ENCODE results near the gene NPHP1. TPM values are rescaled to one million over a fixed set of nuclear protein-coding genes. Genes with fewer than 3 reads are reported as not detected.
"Not testable (repeated sequence)": the region's sequence is repeated elsewhere in the genome, so short reads cannot be mapped to it uniquely, and the experiment has no call there.

Gene NPHP1
- total and polyA plus RNA-seq, 2 donors (not counting 3 experiments of a cell fraction or from before 2014, with no cell fraction given), result 2.3 to 5.9 TPM

DNA sequence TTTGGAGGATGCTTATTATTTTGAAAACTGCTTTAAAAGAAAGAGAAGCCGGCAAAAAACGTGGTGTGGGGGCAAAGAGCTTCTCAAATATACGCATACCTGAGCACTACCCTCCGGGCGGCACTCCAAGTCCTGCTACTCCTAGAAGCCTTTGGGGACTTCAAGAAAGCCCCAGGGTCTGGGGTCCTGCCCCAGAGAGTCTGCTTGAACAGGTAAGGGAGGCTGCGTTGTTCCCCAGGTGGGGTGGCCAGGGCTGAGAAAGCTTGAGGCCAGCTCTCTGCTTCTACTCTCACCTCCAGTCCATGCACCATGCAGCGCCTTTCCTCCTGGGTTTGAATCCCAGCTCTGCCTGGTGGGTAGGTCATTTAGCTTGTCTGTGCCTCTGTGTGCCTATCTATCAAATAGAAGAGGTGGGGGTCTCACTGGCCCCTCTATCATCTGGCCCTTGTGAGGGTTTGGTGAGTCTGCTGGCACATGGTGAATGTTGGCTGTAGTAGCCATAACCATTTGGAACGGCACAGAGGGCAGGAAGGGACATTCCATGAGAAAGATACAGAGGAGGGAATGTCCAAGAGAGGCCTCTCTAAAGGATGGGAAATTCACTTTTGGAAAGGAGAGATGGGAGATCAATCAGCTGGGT, 108.7 kb downstream of the NPHP1 start:
- dilution Hi-C loops (cut with MboI; ENCODE audit: extremely low pct_ligation_motif_present, low sequenced_read_pairs), result no loop called here
- Histone ChIP-seq H3K4me2 (ENCODE audit: insufficient read depth, low read length) (no peak overlapping the region), H3K9me3 (replicated peaks; ENCODE audit: control insufficient read depth, insufficient read depth, low read length) (no peaks in the 10 kb centered on the region), H4K20me1 (replicated peaks; ENCODE audit: control insufficient read depth, extremely low read depth, insufficient read depth, low read length) (no peaks in the 10 kb centered on the region), H3K36me3 (ENCODE audit: control insufficient read depth in 2 of 2, extremely low read depth in 1 of 2, insufficient read depth in 2 of 2, low read length in 2 of 2) (no peaks in the 10 kb centered on the region), H3K27ac (ENCODE audit: insufficient read depth, low read depth, low read length) (no peak overlapping the region), H3K79me2 (ENCODE audit: control insufficient read depth, insufficient read depth, low read length) (peaks cover 4% of the 10 kb centered on the region), H3K27me3 (ENCODE audit: control insufficient read depth in 2 of 2, insufficient read depth in 2 of 2, low read length in 2 of 2) (no peaks in the 10 kb centered on the region), H3K4me1 (ENCODE audit: control insufficient read depth, extremely low read depth, insufficient read depth, low read length) (peaks cover 28% of the 10 kb centered on the region), H3K4me3 (replicated peaks in 1 of 3; ENCODE audit: insufficient read depth in 1 of 3, low read depth in 1 of 3, low read length in 3 of 3) (no peak overlapping the region), H3K9me1 (replicated peaks; ENCODE audit: control insufficient read depth, extremely low read depth, insufficient read depth, low read length) (no peaks in the 10 kb centered on the region), H2AFZ (ENCODE audit: low read depth, low read length) (no peak overlapping the region), H3K9ac (replicated peaks; ENCODE audit: extremely low read depth, insufficient read depth, low read length) (no peak overlapping the region)
- no peak for FAIRE-seq
- no peak for TF ChIP-seq CTCF (IDR thresholded peaks at IDR 0.05; ENCODE audit: extremely low read depth in 1 of 2, insufficient read depth in 1 of 2, low read depth in 1 of 2, low read length in 2 of 2)
- no peak for TF ChIP-seq POLR2A (IDR thresholded peaks at IDR 0.05; ENCODE audit: low read depth, low read length)
- intact Hi-C loops (cut with micrococcal nuclease), result no loop called here
- ChIA-PET POLR2A (no interaction called here), CTCF (interaction anchor here (1.0 to 1.4 kb wide), 2 partner anchors 10 to 61 kb away, joined by 3 to 6 read pairs; no protein-coding TSS in a partner anchor)
- DNase-seq (ENCODE audit: low read depth, low spot score), result no peak
- no TSS peak for BruUV-seq (replicated peaks)

DNA sequence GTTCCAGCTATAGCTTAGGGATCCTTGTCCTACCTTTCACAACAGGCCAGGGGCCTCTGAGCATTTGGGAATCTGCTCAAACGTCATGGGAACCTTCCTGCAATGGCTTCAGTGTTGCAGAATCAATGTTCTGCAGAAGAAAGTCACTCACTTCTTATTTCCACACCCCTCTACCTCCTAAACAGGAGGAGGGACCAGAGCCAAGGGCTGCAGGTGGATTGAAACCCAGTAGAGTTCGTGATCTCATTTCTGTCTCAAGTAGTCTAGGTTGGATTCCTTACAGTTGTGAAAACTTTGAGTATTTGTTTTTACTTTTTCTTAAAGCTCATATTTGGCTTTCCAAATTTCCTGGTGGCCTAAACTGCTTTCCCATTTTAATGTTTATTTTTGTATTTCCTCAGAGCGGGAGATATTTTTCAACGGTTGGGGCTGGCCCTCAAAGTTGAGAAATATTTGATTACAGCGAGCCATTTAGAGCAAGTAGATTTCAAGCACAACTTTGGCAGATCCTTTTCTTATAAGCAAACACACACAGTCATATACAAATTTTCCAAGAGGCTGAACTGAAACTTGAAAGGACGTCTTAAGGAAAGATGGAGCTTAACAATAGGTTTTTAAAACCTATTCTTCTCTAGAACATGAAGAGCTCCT, 109.8 kb downstream of the NPHP1 start:
- H3K9me3 ChIP-seq (replicated peaks; ENCODE audit: control insufficient read depth, insufficient read depth, low read length); H3K36me3 ChIP-seq (ENCODE audit: control insufficient read depth in 2 of 2, extremely low read depth in 1 of 2, insufficient read depth in 2 of 2, low read length in 2 of 2); H3K4me2 ChIP-seq (ENCODE audit: insufficient read depth, low read length); H4K20me1 ChIP-seq (replicated peaks; ENCODE audit: control insufficient read depth, extremely low read depth, insufficient read depth, low read length); H3K79me2 ChIP-seq (ENCODE audit: control insufficient read depth, insufficient read depth, low read length); DNase-seq (ENCODE audit: low read depth, low spot score); H2AFZ ChIP-seq (ENCODE audit: low read depth, low read length); intact Hi-C loops (cut with micrococcal nuclease); FAIRE-seq; dilution Hi-C loops (cut with MboI; ENCODE audit: extremely low pct_ligation_motif_present, low sequenced_read_pairs); H3K4me3 ChIP-seq (replicated peaks in 1 of 3; ENCODE audit: insufficient read depth in 1 of 3, low read depth in 1 of 3, low read length in 3 of 3); H3K9me1 ChIP-seq (replicated peaks; ENCODE audit: control insufficient read depth, extremely low read depth, insufficient read depth, low read length); H3K27ac ChIP-seq (ENCODE audit: insufficient read depth, low read depth, low read length); H3K27me3 ChIP-seq (ENCODE audit: control insufficient read depth in 2 of 2, insufficient read depth in 2 of 2, low read length in 2 of 2); H3K9ac ChIP-seq (replicated peaks; ENCODE audit: extremely low read depth, insufficient read depth, low read length); BruUV-seq (replicated peaks): not testable (repeated sequence)
- ChIA-PET CTCF (interaction anchor here (1.0 to 1.4 kb wide), 2 partner anchors 11 to 62 kb away, joined by 3 to 6 read pairs; no protein-coding TSS in a partner anchor), POLR2A (interaction anchor here (0.7 kb wide), 1 partner anchor 12 kb away, joined by 3 read pairs; no protein-coding TSS in a partner anchor)
- peaks cover 17% of the 10 kb centered on the region for H3K4me1 ChIP-seq (ENCODE audit: control insufficient read depth, extremely low read depth, insufficient read depth, low read length)

- H2AFZ ChIP-seq (ENCODE audit: low read depth, low read length); H3K9ac ChIP-seq (replicated peaks; ENCODE audit: extremely low read depth, insufficient read depth, low read length); H3K4me1 ChIP-seq (ENCODE audit: control insufficient read depth, extremely low read depth, insufficient read depth, low read length); H4K20me1 ChIP-seq (replicated peaks; ENCODE audit: control insufficient read depth, extremely low read depth, insufficient read depth, low read length); CTCF ChIA-PET; POLR2A ChIA-PET; H3K9me1 ChIP-seq (replicated peaks; ENCODE audit: control insufficient read depth, extremely low read depth, insufficient read depth, low read length); H3K4me2 ChIP-seq (ENCODE audit: insufficient read depth, low read length); intact Hi-C loops (cut with micrococcal nuclease); H3K79me2 ChIP-seq (ENCODE audit: control insufficient read depth, insufficient read depth, low read length); DNase-seq (ENCODE audit: low read depth, low spot score); H3K36me3 ChIP-seq (ENCODE audit: control insufficient read depth in 2 of 2, extremely low read depth in 1 of 2, insufficient read depth in 2 of 2, low read length in 2 of 2); FAIRE-seq; BruUV-seq (replicated peaks); H3K4me3 ChIP-seq (replicated peaks in 1 of 3; ENCODE audit: insufficient read depth in 1 of 3, low read depth in 1 of 3, low read length in 3 of 3); H3K27me3 ChIP-seq (ENCODE audit: control insufficient read depth in 2 of 2, insufficient read depth in 2 of 2, low read length in 2 of 2); dilution Hi-C loops (cut with MboI; ENCODE audit: extremely low pct_ligation_motif_present, low sequenced_read_pairs); H3K9me3 ChIP-seq (replicated peaks; ENCODE audit: control insufficient read depth, insufficient read depth, low read length); H3K27ac ChIP-seq (ENCODE audit: insufficient read depth, low read depth, low read length): not testable (repeated sequence)
Measured at GRCh38 chr2:110093924-110094323, 110.9 kb downstream of the NPHP1 start.
